Mucosa of descending colon (tissue), 3 donors: Measurements from ENCODE around the gene SPO11. TPM values are rescaled to one million over a fixed set of nuclear protein-coding genes. Genes with fewer than 3 reads are reported as not detected.

Experiments
- ATAC-seq: fragments of 200-7000 bp; cut with Tn5 transposase; one replicate; pipeline ENCODE4 v1.9.1; 2020; ENCODE audit warnings: mild to moderate bottlenecking, moderate library complexity
- DNase-seq, 3 donors: peaks; one replicate each; pipeline ENCODE4 v3.0.0-alpha.2; 2020
- H3K36me3 ChIP-seq: fragments of 200-600 bp; one replicate; pipeline ENCODE4 v1.8.0; 2021; ENCODE audit warnings: low read depth, mild to moderate bottlenecking
- H3K4me1 ChIP-seq: fragments of 200-600 bp; one replicate; pipeline ENCODE4 v1.8.0; 2021; ENCODE audit warnings: low read depth, mild to moderate bottlenecking
- H3K4me3 ChIP-seq: fragments of 200-600 bp; one replicate; pipeline ENCODE4 v1.8.0; 2021; ENCODE audit warnings: mild to moderate bottlenecking
- H3K9me3 ChIP-seq: fragments of 200-600 bp; one replicate; pipeline ENCODE4 v1.8.0; 2021; ENCODE audit warnings: mild to moderate bottlenecking
- CTCF ChIP-seq: fragments of 200-600 bp; IDR thresholded peaks from one replicate; pipeline ENCODE4 v1.8.0; 2022; ENCODE audit warnings: antibody characterized with exemption, mild to moderate bottlenecking
- intact Hi-C, 2 donors: fragments of 100-400 bp; cut with DNase I in 1 of 2; cut with micrococcal nuclease in 1 of 2; formaldehyde crosslinking; loops; one replicate each; pipeline versions ENCODE4 v1.11.0 to v1.11.1; 2022; cut with DNase I, micrococcal nuclease
- long read RNA-seq, 2 donors: library from polyadenylated mRNA; unstranded; transcript quantifications; one replicate each; pipeline ENCODE4 v2.0.0, GENCODE V29; 2019 to 2021
- total RNA-seq, 3 donors: library from RNA; stranded (reverse); fragmentation: NEBNext Ultra II Directional in 2 of 3; extraction: Animal tissue kit (Norgen Biotek cat#: 25700) in 2 of 3; gene quantifications; one replicate each; pipeline versions ENCODE4 v1.2.1 to v1.2.4, GENCODE V29; 2021 to 2023
- donor health status: DM: no; HTN: no; CAD: no; lungs with moderate emphysema.
- donor health status: DM: no; HTN: no; CAD: no.
- donor health status: DM: no; HTN: yes; CAD: no.

SPO11 gene
- total RNA-seq = not detected
- long read RNA-seq, donor 1 = 0 reads
- long read RNA-seq, donor 2 = 0 reads

- H3K9me3 ChIP-seq = no peaks in the 10 kb centered on the region
- ATAC-seq = no peak
- DNase-seq = no peak
- peaks cover 5% of the 10 kb centered on the region for H3K4me1 ChIP-seq
- intact Hi-C loops = no loop called here
- no peaks in the 10 kb centered on the region for H3K36me3 ChIP-seq
- H3K4me3 ChIP-seq = no peak within 1 kb of the TSS
- TF ChIP-seq CTCF = no peak
Observed at GRCh38 chr20:57329608-57330221, at the start of gene SPO11. TSS of gene SPO11 (plus strand) at chr20:57329803. CDS start at chr20:57329868, 65 bp downstream.

- DNase-seq = no peak
- intact Hi-C loops = no loop called here
- TF ChIP-seq CTCF = no peak
Observed at GRCh38 chr20:57280221-57280620, 49.4 kb upstream of the SPO11 start.

DNA sequence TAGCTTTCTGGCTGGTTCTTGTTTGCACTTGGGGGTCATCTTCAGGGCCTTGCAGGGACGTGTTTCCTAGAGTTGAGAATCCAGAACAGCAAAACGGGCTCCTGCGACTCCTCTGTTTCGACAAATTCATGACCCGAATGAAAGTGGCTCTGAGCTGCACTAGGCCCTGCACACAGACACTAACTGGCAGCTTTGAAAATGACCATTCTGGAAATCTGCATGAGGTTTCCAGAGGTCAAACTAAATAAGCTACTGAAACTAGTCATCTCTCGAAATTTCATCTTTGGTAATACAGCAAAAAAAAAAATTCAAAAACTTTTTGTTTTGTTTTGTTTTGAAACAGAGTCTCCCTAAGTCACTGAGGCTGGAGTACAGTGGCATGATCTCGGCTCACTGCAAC, 47.7 kb upstream of the SPO11 start:
- Histone ChIP-seq H3K36me3 (no peaks in the 10 kb centered on the region), H3K9me3 (no peaks in the 10 kb centered on the region), H3K4me1 (no peaks in the 10 kb centered on the region), H3K4me3 (no peak overlapping the region)
- intact Hi-C loops = no loop called here
- no peak for TF ChIP-seq CTCF
- no peak for ATAC-seq
- no peak for DNase-seq

More at GRCh38 chr20:57280221-57280620, 49.4 kb upstream of the SPO11 start:
- H3K9me3 ChIP-seq = no peaks in the 10 kb centered on the region
- no peak overlapping the region for H3K4me3 ChIP-seq
- no peak for ATAC-seq
- H3K4me1 ChIP-seq = no peaks in the 10 kb centered on the region
- no peaks in the 10 kb centered on the region for H3K36me3 ChIP-seq

GRCh38 chr20:57282670-57283361, 46.8 kb upstream of the SPO11 start:
- DNase-seq = no peak
- no peaks in the 10 kb centered on the region for H3K9me3 ChIP-seq
- TF ChIP-seq CTCF = no peak

GRCh38 chr20:57283860-57284259, 45.7 kb upstream of the SPO11 start:
- H3K36me3 ChIP-seq = no peaks in the 10 kb centered on the region
- TF ChIP-seq CTCF = no peak
- intact Hi-C loops = no loop called here
- H3K9me3 ChIP-seq = no peaks in the 10 kb centered on the region
- ATAC-seq = no peak
- H3K4me1 ChIP-seq = peaks cover 2% of the 10 kb centered on the region
- no peak for DNase-seq
- H3K4me3 ChIP-seq = no peak overlapping the region

More at GRCh38 chr20:57282670-57283361, 46.8 kb upstream of the SPO11 start:
- intact Hi-C loops = no loop called here
- H3K4me3 ChIP-seq = no peak overlapping the region
- ATAC-seq = no peak
- no peaks in the 10 kb centered on the region for H3K4me1 ChIP-seq
- H3K36me3 ChIP-seq = no peaks in the 10 kb centered on the region
